Body of pancreas (tissue), 4 donors: Measurements from ENCODE around the gene TFIP11.

ENCODE experiments used
- CTCF ChIP-seq, 7 experiments: fragments of 450-650 bp in 4 of 7; fragments of 200-600 bp in 3 of 7; sonication (generic) in 3 of 7; IDR thresholded peaks; one replicate each; pipeline ENCODE4 v1.5.1; 2016 to 2019; ENCODE audit warnings: antibody characterized with exemption in 7 of 7
- POLR2A ChIP-seq, 3 donors: fragments of 450-650 bp; IDR thresholded peaks; one replicate each; pipeline ENCODE4 v1.6.1; 2016; ENCODE audit warnings: antibody characterized with exemption in 3 of 3, mild to moderate bottlenecking in 2 of 3

DNA sequence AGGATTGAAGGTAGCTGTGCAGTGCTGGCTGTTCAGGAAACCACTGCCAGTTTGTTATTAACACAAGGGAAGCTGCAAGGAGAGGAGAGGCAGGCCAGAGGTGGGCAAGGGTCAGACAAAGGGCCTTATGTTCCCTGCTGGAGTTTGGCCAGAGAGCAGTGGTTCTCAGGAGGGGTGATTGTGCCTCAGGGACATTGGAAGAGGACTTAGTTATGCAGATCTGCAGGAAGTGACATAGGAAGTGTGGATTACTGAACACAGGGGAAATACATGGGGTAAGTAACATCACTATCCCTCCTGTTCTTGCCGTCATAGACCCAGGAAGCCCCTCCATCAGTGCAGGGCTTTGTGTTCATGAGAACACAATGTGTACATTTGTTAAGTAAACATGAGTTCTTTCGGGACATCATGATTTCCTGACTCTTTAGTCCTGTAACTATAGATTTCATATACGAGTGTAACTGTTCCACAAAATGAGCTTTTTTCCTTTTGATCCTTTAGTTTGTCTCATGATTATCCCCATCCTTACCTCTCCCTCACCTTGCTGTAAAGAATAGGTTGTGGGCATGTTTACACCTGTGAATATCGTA is 22.7 kb downstream of the TFIP11 start:
- TF ChIP-seq CTCF (IDR thresholded peaks at IDR 0.05) (no peak), POLR2A (IDR thresholded peaks at IDR 0.05) (no peak)
